ENCODE data around the gene TIAL1. TPM values are rescaled to one million over a fixed set of nuclear protein-coding genes. Genes with fewer than 3 reads are reported as not detected.

TIAL1 gene
- total RNA-seq, 1 donor, result 60.1 TPM

DNA sequence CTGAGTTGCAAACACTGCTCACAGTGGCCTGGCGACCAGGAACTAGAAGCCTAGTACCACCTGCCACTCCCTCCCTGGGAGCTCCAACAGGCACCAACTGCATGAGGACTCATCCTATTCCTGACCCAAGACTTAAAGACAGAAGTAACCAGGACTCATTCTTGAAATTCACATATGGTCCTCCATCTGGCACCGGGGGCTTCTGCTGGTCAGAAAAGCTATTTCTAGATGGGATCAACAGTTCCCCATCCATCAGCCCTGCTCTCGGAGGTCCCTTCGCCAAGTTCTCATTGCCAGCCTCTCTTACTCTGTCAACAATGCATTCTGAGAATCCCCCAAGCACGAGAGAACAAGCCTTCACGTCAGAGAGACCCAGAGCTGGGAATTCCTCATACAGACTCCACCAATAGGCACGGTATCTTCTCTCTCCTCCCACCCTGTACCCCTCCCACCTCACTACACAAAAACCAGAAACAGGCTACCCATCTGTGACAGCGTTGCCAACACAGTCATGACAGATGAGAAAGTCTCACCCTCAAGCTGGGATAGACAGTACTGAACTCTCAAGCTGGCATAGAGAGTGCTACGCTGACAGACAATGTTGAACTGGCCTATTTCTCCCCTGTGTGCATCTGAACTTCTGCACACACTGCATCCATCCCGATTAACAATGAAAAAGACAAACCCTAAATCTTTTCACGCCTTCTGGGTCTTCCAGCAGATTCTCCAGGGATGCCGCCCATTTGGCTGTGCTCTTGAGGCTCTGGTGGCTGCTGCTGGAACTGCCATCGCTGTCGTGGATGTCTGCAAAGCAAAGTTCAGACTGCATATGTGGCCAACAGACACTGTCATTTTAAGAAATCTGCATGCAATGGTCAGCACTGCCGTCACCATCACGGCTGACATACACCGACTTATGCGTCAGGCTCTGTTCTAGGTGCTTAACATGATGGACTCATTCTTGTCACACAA is 69.9 kb downstream of the TIAL1 start:
- H3K4me3 ChIP-seq (ENCODE audit: low read depth, low read length), result no peak overlapping the region
- TF ChIP-seq, protein P1, sequence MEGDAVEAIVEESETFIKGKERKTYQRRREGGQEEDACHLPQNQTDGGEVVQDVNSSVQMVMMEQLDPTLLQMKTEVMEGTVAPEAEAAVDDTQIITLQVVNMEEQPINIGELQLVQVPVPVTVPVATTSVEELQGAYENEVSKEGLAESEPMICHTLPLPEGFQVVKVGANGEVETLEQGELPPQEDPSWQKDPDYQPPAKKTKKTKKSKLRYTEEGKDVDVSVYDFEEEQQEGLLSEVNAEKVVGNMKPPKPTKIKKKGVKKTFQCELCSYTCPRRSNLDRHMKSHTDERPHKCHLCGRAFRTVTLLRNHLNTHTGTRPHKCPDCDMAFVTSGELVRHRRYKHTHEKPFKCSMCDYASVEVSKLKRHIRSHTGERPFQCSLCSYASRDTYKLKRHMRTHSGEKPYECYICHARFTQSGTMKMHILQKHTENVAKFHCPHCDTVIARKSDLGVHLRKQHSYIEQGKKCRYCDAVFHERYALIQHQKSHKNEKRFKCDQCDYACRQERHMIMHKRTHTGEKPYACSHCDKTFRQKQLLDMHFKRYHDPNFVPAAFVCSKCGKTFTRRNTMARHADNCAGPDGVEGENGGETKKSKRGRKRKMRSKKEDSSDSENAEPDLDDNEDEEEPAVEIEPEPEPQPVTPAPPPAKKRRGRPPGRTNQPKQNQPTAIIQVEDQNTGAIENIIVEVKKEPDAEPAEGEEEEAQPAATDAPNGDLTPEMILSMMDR (IDR thresholded peaks at IDR 0.05; ENCODE audit: insufficient read depth, low read length), result peak; percentile 5
- DNase-seq (ENCODE audit: low read depth), result no peak

DNA sequence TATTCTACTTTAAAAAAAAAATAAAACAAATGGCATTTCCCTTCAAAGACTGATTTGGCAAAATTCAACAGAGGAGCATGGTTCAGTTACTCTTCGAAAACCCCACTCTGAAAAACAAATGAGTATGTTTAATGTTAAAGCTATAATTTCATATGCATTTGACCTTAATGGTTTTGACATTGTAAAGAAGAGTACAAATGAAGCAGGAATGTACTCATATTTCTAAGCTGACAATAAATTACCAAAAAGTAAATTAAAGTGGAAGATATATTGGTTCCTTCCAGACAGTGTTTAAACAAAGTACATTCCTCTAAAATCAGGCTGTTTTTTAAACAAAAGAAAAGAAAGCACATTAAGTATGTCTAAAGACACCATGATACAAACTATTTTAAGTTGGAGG is 70.6 kb downstream of the TIAL1 start:
- TF ChIP-seq, protein P1 (IDR thresholded peaks at IDR 0.05; ENCODE audit: insufficient read depth, low read length), result no peak
- H3K4me3 ChIP-seq (ENCODE audit: low read depth, low read length), result no peak overlapping the region
- DNase-seq (ENCODE audit: low read depth), result no peak

DNA sequence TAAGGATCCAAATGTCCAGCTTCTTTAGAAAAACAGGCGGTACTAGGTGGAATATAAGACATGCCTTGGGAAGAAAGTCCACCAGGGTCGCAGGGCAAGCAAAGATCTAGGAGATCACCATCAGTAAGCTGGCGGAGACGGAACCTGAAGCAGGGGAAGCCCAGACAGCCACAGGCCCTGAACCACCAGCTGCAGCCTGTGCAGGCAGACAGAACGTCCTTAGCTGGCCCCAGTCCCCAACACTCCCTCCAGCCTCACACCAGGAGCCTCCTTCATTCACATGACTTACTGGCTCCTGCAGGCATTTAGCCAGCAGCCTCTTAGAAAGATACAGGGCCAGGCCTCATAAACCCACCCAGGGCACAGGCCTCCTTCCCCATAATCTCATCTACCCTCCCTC is 71.6 kb downstream of the TIAL1 start:
- no peak for DNase-seq (ENCODE audit: low read depth)

DNA sequence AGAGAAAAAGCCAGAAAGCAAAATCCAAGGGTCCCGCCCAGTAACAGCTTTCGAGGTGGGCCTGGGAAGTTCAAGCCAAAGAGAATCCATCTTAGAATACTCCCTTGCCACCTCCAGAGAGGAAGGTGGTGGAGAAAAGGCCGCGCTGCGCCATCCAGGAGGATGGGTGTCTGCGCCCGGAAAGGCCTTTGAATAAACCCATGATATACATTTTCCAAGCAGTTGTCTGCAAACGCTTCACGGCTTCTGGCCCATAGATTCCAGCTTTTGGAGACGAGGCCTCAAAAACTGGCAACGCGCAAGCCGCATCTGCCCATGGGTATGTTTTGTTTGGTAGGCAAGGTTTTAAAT is 72.1 kb downstream of the TIAL1 start:
- no peak for DNase-seq (ENCODE audit: low read depth)
- H3K4me3 ChIP-seq (ENCODE audit: low read depth, low read length), result no peak overlapping the region
- TF ChIP-seq, protein P1 (IDR thresholded peaks at IDR 0.05; ENCODE audit: insufficient read depth, low read length), result no peak

More for the DNA sequence above, 71.6 kb downstream of the TIAL1 start:
- no peak overlapping the region for H3K4me3 ChIP-seq (ENCODE audit: low read depth, low read length)
- TF ChIP-seq, protein P1 (IDR thresholded peaks at IDR 0.05; ENCODE audit: insufficient read depth, low read length), result no peak

DNA sequence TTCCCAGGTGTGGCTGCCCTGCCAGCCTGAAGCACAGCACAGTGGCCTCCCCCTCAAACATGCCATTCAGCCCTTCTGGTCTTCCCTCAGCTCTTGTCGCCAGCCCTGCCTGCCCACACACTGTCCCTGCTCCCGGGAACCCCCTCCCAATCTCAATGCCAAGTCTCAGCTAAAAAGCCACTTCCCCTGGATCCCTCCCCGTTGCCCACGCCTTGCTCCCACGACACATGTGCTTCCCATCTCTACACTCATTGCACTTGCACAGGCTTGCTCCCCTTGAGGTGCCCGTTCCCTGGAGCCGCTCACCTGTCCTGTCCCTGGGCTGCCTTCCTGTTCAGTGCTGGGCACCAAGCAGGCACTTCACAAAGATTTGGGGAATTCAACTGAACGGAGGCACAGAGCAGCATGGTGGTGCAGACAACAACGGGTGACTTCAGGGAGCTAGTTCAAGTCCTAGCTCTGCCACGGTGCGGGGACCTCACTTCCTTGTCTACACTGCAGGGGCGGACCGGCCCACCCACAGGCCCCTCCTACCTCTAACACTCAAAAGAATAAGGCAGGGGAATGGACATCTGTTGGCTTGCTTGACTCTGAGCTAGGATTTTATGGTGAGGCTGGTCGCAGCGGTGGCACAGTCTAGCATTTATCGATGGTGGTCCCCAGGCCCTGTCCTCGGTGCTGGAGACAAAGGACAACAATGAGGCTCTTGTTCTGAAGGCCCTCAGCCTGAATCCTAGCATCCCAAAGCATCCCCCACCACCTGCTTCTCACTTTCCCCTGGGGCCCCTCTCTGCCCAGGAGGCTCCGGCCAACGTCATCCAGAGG is 72.7 kb downstream of the TIAL1 start:
- no peak for DNase-seq (ENCODE audit: low read depth)
- TF ChIP-seq, protein P1 (IDR thresholded peaks at IDR 0.05; ENCODE audit: insufficient read depth, low read length), result no peak
- H3K4me3 ChIP-seq (ENCODE audit: low read depth, low read length), result no peak overlapping the region

Other genes with a start within 250 kb of the TIAL1 start
- gene RGS10, start 54.2 kb downstream of the TIAL1 start, total RNA-seq (ENCODE audit: low replicate concordance), result 42.0 and 42.4 TPM in 2 replicates
- gene BAG3, start 54.4 kb upstream of the TIAL1 start, total RNA-seq (ENCODE audit: low replicate concordance), result 7.8 and 19.2 TPM in 2 replicates
- gene INPP5F, start 129.1 kb upstream of the TIAL1 start, total RNA-seq (ENCODE audit: low replicate concordance), result 14.1 and 22.2 TPM in 2 replicates